Measurements from ENCODE around the gene ABCA2. TPM values are rescaled to one million over a fixed set of nuclear protein-coding genes. Genes with fewer than 3 reads are reported as not detected.

ABCA2 gene
- polyA plus RNA-seq, 1 of the 3 experiments (the other 2 are of a cell fraction), result 34.7 TPM

GRCh38 chr9:137025517-137025966, 2.5 kb downstream of the ABCA2 start:
- Histone ChIP-seq H3K4me3 (ENCODE audit: low read depth in 2 of 2, low read length in 1 of 2) (peak overlapping the region in 1 of 2 experiments; percentile 4; a peak in 1 of 4 replicates), H3K9ac (no peak overlapping the region), H3K4me1 (ENCODE audit: control insufficient read depth in 1 of 2, insufficient read depth in 2 of 2, low read depth in 1 of 2, low read length in 1 of 2) (peaks cover 5 to 40% of the 10 kb centered on the region in 2 experiments; a peak in 1 of 4 replicates), H2AFZ (ENCODE audit: low read depth) (no peak overlapping the region), H3K36me3 (replicated peaks in 1 of 2; ENCODE audit: control insufficient read depth in 1 of 2, insufficient read depth in 2 of 2, low read length in 1 of 2) (no peaks in the 10 kb centered on the region), H3K9me3 (no peaks in the 10 kb centered on the region), H3F3A (replicated peaks; ENCODE audit: insufficient read depth) (no peaks in the 10 kb centered on the region), H4K20me1 (ENCODE audit: insufficient read depth) (0 out of 2 replicates have a peak, but pooled peaks cover 4% of the 10 kb centered on the region), H3K79me2 (ENCODE audit: insufficient read depth) (0 out of 2 replicates have a peak, but pooled peaks cover 3% of the 10 kb centered on the region), H3K9me2 (no peaks in the 10 kb centered on the region), H3K27me3 (ENCODE audit: insufficient read depth) (no peaks in the 10 kb centered on the region), H3K27ac (ENCODE audit: low read depth in 2 of 2, low read length in 1 of 2) (peak overlapping the region in 1 of 2 experiments; percentile 83; a peak in 2 of 4 replicates), H3K4me2 (no peak overlapping the region)
- DNase-seq, result peak; percentile 90
- TF ChIP-seq RFX5 (IDR thresholded peaks at IDR 0.05; ENCODE audit: low read length), result no peak
- no peak for TF ChIP-seq TCF12 (IDR thresholded peaks at IDR 0.05)
- TF ChIP-seq CHD2 (IDR thresholded peaks at IDR 0.05; ENCODE audit: low read length, partially characterized antibody), result no peak
- TF ChIP-seq NRF1 (IDR thresholded peaks at IDR 0.05; ENCODE audit: low read depth, low read length), result no peak
- no peak for TF ChIP-seq RCOR1 (IDR thresholded peaks at IDR 0.05; ENCODE audit: low read length)
- TF ChIP-seq SIN3A (IDR thresholded peaks at IDR 0.05; ENCODE audit: borderline replicate concordance, low read depth, low read length), result no peak
- TF ChIP-seq TAF1 (IDR thresholded peaks at IDR 0.05; ENCODE audit: borderline replicate concordance, low read depth, low read length), result no peak
- TF ChIP-seq EZH2phosphoT487 (IDR thresholded peaks at IDR 0.05; ENCODE audit: borderline replicate concordance, low read depth), result no peak
- TF ChIP-seq ZBTB33 (IDR thresholded peaks at IDR 0.05; ENCODE audit: borderline replicate concordance, low read depth), result no peak
- no peak for TF ChIP-seq RXRA (IDR thresholded peaks at IDR 0.05; ENCODE audit: borderline replicate concordance, low read depth)
- TF ChIP-seq SMC3 (IDR thresholded peaks at IDR 0.05; ENCODE audit: low read depth, low read length), result no peak; the same call in 1 of the 2 replicates
- no peak for TF ChIP-seq GABPA (IDR thresholded peaks at IDR 0.05; ENCODE audit: low read depth)
- no peak for TF ChIP-seq USF1 (IDR thresholded peaks at IDR 0.05; ENCODE audit: borderline replicate concordance, low read depth)
- peak; percentile 90 for TF ChIP-seq MXI1 (IDR thresholded peaks at IDR 0.05; ENCODE audit: low read depth, low read length)
- peak; percentile 31 for TF ChIP-seq RAD21 (IDR thresholded peaks at IDR 0.05; ENCODE audit: low read length)
- TF ChIP-seq EP300 (IDR thresholded peaks at IDR 0.05; ENCODE audit: borderline replicate concordance in 1 of 2, low read depth in 1 of 2, low read length in 1 of 2), result no peak
- no peak for TF ChIP-seq PBX3 (IDR thresholded peaks at IDR 0.05)
- TF ChIP-seq USF2 (IDR thresholded peaks at IDR 0.05; ENCODE audit: borderline replicate concordance, low read depth, low read length), result no peak
- ChIA-PET CTCF (interaction anchor here (0.7 to 15.1 kb wide), 19 partner anchors 8 to 298 kb away, joined by 3 to 350 read pairs (median 4); partner anchors contain the start of genes C8G, CLIC3, FBXW5 and LCN12), POLR2A (interaction anchor here (0.6 to 1.5 kb wide), 3 partner anchors 30 to 74 kb away, joined by 3 to 7 read pairs (median 3); no protein-coding TSS in a partner anchor)
- no CpG with 5 or more reads among the region's 21 CpGs for WGBS (ENCODE audit: low lambda C conversion rate)

All from SK-N-SH (cell line).